ENCODE data around the gene SKAP1.
"Not testable (repeated sequence)": the region's sequence is repeated elsewhere in the genome, so short reads cannot be mapped to it uniquely, and the experiment has no call there.

SKAP1 gene

DNA sequence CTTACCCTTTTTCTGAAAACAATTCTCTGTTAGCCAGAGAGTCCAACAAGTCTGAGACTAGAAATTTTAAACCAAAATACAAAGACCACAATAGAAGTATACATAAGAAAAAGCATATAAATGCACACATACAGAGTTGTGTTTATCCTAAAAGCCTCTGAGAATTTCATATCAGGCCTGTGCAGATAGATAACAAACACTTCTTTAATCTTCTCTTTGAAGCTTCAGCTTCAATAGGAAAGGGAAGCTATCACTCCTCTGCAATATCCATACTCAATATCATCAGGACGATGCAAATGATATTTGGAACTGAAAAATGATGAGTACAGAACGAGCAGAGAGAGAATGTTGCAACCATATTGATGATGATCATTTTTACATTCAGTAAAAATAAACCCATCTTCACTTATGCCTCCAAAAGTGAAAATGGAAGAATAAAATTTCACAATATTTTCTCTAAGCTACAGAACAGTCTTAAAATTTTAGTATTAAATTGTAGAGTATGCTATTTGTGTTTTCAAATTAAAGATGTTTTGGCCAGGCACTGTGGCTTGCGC lies 61.6 kb downstream of the SKAP1 start:
- DNase-seq = no peak

DNA sequence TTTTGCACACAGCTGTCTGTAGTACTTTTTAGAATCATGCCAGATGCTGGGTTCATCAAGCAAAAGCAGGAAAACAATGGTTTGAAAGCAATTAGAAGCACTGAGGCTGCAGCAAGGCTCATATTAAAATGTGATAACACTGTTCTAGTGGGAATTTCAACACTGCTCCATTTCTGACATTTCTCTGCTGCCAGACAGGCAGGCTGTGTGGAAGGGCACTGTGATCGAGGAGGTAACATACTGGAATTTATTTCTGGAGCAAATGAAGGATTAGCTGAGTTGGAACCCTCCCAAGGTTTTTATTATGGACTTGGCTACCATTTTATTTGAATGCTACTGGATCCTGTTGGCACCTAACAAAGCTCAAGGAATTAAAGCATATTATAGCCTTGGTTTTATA lies 66.9 kb downstream of the SKAP1 start:
- DNase-seq = no peak

DNA sequence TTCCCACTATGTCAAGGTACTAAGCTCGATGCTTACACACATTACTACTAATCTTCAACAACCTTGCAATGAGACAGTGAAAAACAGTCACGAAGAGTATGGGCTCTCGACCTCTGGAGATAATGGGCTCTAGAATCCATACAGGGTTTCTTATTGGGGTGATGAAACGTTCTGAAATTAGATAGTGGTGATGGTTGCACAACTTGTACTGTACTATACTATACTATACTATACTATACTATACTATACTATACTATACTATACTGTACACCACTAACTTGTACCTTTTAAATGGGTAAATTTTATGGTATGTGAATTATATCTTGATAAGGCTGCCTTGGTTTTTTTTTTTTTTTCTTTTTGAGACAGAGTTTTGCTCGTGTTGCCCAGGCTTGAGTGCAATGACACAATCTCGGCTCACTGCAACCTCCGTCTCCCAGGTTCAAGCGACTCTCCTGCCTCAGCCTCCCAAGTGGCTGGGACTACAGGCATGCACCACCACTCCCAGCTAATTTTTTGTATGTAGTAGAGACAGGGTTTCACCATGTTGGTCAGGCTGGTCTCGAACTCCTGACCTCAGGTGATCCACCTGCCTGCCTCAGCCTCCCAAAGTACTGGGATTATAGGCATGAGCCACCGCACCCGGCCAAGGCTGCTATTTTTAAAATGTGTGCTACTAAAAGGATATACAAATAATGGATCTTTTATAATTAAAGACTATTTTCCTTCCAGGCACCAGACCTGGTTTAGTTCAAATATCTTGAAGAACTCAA lies 69.0 kb downstream of the SKAP1 start:
- DNase-seq = not testable (repeated sequence)

DNA sequence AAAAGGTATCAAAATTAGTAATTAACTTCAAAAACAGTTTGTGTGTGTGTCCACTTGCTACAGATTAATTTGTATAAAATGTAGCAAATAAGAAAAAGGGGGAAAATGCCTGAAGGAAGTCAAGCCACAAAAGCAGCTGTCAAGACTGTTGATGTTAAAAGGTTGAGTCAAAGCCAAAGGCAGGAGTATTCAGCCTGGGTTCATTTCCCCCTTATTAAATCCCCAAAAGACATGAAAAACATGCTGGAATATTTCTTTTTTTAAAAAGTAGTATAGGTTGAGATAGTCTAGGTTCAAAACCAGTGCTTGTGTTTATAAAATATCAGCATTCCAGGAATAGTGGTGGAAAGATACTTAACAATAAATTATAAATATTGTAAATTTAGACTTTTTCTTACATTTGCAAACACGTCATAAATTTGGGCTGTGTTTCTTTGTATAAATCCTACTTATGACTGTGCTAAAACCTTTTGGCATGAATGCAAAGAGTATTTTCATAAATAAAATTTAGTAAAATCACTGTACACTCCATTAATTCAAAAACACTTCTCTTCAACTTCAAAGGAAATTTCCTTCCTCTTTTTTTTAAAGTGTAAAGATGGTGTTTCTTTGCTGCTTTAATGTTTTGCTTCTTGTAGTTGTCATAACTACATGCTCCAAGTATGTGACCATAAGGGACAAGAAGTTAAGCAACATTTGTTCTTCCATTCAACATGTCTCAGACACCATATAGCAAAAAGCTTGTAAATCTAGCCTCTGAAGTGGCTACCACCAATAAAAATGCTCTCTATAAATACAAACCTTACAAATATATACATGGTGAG lies 72.0 kb downstream of the SKAP1 start:
- DNase-seq = no peak

DNA sequence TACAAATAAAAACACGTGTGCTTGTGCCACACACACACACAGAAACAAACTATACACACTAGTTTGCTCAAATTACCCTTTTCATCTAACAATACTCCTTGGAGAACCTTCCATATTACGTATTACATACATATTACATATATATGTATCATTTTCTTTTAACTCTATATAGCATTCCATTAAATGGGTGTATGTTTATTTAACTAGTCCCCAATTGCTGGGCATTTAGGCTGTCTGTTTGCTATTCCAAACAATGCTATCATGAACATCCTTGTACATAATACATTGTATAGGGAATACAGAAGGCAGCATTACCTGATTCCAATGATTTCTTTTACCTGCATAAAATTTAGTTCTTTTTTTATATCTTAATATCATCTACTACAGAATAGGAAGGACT lies 73.1 kb downstream of the SKAP1 start:
- no peak for DNase-seq

DNA sequence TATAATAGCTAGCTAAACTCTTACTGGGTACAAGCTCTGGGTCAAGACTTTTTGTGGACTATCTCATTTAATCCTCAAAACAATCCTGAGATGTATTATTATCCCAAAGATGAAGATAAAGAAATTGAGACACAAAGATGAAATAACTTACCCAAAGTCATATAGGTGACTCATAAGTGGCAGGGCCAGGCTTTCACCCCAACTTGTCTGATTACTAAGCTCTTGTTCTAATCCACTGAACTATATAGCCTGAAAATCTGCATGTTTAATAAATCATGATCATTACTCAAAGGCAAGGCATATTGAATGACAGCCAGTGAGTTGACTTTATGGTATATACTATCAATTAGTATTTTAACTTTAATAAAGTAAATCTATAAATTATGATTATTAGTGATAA lies 77.4 kb downstream of the SKAP1 start:
- no peak for DNase-seq

DNA sequence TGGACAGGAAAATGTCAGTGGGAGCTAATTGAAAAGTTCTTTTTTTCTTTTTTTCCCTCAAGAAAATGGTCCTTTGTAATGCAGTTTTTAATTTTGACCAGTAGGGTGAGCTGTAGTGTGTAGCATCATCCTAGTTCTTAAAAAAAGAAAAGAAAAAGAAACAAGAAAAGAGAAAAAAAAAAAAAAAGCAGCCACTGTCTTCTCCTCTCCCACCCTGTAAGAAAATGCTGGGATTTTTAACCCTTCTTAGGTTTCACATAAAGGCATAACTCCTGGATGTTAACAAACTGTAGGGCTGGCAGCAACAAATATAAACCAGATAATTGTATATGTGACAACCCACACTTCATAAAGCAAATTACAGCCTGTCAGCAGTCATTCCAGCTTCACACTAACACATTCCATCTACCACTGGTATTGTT lies 78.1 kb downstream of the SKAP1 start:
- peak; percentile 7 for DNase-seq

DNA sequence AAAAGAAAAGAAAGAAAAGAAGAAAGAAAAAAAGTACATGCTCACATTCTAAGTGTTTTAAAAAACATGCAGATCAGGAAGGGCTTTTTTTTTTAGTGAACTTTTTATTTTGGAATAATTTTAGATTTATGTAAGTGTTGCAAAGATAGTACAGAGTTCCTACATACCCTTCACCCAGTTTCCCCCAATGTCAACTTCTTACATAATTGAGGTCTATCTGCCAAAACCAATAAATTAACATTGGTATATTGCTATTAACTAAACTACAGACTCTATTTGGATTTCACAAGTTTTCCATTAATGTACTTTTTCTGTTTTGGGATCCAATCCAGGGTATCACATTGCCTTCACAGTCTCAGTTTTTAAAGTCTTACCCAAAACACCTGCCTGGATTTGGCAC lies 81.7 kb downstream of the SKAP1 start:
- DNase-seq = no peak

DNA sequence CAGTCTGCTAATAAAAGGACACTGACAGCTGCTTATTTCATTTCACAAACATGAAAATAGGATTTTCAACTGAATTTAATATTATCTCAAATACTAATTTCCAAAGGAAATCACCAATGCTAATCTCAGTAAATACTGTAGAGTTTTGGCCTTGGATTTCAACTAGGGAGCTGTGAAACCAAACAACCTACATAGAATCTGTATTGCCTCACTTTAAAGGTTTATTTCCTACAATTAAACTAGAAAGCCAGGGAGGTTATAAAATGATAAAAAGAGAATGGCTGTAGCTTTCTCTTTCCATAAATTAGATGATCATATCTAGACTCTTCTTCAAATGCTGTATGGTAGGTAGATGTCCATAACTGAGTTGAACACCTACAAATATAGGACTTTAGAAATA lies 82.8 kb downstream of the SKAP1 start:
- no peak for DNase-seq

DNA sequence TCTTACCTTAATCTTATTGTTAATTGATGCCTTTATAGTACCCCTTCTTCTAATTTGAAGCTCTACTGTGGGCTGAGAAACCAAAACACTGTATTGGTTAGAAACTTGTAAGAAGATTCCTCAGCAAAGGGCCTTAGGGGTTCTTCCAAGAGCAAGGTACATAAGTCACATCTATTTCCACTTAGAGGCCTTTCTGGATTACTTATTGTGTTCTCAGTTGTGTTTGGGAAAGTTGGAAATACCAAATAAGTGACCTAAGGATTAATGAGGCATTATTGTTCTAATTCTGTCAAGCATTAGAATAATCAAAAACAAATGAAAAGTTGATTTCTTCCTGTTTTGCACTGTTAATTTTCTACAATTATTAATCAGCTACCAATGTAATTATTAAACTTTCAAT lies 85.8 kb downstream of the SKAP1 start:
- DNase-seq = no peak

DNA sequence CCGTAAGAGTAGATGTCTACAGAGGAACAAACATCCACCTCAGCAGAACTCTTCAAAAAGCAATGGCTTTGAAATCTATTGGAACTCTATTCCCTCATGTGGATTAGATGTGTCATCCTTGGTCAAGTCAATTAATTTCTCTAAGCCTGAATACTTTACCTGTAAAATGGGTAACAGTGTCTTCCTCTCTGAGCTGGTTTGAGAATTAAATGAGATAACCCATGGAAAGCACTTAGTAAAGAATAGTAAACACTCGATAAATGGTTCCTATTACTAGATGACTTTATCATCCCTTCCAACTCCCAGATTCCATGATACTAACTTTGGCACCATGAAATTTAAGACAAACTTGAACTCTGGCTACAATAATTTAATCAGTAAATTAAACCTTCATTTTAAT lies 89.1 kb downstream of the SKAP1 start:
- no peak for DNase-seq

DNA sequence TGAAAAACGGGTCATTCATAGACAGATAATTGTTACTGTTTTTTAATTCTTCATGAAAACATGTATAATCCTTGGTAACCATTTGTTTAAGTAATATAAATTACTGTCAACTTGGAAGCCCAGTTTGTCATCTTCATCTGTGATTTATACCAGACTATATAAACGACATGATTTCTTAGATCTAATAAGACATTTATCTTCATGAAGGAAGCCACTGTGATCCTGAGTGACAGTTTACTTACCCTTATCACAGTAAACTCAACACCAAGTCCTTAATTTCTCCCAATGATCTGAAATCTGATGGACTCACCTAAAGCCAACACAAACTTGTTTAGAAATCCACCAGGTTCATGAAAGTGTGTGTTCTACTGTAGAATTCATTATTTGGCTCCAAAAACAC lies 91.3 kb downstream of the SKAP1 start:
- DNase-seq = no peak

DNA sequence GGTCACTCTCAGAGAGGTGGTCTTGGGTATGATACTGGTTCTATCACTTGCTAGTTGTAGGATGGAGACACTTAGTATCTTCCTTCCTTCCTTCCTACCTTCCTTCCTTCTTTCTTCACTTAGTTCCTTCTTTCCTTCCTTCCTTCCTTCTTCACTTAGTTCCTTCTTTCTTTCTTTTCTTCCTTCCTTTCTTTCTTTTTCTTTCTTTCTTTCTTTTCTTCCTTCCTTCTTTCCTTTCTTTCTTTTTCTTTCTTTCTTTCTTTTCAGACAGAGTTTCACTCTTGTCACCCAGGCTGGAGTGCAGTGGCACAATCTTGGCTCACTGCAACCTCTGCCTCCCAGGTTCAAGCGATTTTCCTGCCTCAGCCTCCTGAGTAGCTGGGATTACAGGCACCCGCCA lies 92.1 kb downstream of the SKAP1 start:
- DNase-seq = not testable (repeated sequence)

DNA sequence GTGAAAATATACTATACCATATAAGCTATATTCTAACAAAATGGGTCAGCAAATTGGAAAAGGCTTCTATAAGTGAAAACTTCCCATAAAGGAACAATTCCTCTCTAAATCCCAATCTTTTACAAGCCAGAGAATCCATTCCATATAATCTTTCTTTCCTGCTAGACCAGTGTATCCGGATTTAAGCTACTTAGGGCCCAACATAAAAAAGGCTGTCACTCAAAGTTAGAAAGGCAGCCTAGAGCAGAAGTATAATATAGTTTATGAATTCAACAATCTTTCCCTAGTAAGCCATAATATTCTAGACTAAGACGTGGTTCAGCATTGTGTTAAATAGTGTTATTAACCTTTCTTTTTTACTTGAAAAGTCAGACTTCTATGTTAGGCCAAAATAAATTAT lies 93.0 kb downstream of the SKAP1 start:
- no peak for DNase-seq

DNA sequence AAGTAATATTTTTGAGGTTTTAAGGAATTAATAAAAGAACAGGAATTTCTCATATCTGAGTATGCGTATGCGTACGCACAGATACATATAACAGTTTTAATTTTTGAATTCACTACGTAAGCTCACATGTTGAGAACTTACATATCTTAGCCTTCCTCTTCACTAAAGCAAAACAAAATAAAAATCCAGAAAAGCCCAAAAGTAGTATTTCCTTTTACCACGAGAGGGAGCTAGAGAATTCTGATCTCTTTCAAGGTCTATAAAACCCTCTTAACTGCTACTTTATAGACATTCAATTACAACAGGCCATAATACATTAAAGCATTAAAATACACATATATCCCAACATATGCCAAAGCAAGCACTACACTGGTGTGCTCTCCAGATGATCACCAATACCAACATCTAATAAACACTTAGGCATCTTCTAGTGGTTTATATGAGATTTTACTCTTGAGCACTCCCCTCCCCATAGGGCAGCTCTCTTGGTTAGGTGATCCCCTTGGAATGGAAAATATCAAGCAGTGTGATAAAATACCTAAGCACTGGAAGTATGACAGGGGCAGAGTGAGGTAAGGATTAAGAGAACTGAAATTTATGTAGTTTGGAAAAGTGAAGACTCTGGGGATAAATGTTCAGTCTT lies 94.0 kb downstream of the SKAP1 start:
- DNase-seq = peak; percentile 58

DNA sequence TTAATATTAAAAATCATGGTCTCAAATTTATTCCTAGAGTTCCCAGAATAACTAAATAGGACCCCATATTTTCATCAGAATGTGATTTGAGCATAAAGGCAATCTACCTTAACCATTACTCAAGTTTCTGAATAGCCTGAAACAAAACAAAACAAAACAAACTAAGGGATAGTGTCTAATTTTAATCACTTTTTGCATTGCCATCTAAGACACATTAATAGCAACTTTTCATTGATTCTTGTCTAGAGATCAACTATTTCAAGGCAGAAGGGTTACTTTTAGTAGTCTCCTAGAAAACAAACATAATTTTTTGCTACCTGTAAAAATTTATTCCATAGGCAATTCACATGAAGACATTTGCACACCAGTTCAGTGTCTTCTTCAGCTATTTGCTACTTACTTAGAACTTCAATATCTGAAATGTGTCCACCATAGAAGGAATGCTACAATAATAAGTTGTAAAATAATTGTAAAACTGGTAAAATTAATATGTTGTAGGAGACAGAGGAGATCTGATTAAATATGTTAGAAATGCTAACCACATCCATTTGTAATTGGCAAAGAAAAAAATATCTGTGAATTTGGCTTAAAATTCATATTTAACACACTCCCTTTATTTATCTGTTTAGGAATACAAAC lies 94.7 kb downstream of the SKAP1 start:
- no peak for DNase-seq

DNA sequence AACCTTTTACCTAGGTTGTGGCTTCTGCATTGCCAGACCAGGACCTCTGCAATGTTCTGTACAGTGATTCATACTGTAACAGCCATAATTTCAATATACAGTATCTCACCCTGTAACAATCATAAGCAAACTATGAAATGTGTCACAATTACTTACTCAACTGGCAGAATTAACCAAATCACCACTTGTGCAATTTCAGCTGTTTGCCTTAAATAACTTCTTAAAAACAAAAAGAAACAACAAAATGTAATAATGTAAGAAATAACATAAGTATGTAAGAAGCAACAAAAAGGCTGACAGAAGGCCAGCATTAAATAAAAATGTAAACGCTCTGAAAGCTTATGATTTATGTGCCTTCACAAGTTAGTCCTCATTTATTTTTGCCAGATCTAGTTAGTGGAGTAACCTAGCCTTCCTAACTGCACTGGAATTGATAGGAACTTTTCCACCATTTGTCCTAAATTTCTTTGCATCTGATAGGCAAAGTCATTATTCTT lies 96.9 kb downstream of the SKAP1 start:
- DNase-seq = no peak

DNA sequence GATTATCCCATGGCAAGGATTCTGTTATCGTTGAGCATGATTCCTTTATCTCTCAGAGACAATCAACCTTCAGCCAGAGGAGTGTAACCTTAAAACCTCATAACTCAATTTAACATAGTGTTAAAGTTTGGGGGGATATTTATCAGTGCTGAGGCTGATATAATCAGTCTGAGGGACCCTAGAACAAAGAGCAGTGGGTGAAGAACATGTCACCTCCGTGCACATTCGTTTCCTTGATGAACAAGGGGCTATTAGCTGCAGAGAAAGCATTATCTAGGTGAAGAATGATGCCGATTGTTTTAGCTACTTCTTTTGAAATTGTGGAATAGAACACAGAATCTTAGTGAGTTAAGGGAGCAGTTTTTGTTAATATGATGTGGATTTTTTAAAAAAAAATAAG lies 99.1 kb downstream of the SKAP1 start:
- no peak for DNase-seq

DNA sequence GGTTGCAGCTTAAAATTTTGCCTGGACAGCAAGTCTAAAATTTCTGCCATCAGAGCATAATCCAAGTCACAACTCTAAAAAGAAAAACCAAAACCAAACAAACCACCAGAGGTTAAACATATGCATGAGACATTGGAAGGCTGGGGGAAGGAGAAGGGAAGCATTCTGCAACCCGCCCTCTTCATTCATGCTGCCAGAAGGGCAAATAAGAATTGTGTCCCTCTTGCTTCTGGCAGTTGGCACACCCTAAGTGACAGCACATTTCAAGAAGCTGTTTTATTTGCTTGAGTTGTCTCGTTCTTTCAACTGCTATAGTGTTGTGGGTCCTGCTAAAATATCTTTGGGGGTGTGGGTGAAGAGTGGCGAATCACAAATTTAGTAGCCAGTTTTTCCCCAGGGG lies 99.6 kb downstream of the SKAP1 start:
- no peak for DNase-seq

DNA sequence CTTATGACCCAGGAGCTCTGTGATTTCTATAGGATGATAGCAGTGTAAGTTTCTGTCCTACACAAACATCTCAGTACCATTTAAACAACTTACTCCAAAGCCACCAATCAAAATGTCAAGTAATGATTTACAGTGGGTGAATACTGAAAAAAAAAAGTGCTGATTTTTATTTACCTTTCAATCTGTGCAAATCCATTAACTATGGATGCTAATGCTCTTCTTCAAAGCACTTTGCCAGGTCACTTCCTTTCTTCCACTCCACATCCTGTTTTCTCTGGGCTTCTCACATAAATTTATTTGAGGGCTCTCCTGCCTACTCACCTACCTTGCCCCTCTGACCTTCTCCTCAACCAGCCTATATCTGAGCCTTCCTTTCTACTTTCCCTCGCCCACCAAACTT lies 101.6 kb downstream of the SKAP1 start:
- DNase-seq = no peak

DNA sequence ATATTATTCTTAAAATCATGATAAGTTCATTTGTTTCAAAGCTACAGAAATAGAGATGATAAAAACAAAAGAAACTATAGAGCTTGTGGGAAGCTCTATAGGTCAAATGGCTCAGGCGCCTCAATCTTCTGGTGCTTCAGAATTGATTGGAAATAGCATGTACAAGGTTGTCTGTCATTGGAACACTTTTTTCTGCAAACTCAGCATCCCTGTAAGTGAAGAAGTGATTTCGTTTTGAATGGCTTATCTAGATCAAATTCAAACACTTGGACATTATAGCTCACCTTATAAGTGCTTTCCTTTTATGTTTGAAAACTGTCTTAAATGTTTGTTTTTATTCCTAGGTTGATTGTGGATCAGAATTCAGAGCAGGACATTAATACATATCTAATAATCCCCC lies 103.7 kb downstream of the SKAP1 start:
- DNase-seq = no peak

DNA sequence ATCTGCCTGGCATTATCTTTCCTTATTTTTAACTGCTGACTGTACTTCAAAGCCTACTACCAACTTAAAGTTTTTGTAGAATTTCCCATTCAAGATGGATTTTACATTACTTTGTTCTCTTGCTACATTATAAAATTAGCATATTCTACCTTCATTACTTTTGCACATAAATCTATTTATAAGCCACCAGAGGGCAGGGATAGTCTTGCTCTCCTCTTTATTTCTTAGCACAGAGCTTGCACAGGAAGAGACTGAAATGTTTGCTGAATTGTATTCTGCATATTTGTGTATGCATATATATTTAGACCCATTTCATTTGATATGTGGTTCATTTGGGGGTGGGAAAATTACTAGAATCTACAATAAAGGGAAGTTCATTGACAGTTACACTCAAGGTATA lies 108.0 kb downstream of the SKAP1 start:
- no peak for DNase-seq

DNA sequence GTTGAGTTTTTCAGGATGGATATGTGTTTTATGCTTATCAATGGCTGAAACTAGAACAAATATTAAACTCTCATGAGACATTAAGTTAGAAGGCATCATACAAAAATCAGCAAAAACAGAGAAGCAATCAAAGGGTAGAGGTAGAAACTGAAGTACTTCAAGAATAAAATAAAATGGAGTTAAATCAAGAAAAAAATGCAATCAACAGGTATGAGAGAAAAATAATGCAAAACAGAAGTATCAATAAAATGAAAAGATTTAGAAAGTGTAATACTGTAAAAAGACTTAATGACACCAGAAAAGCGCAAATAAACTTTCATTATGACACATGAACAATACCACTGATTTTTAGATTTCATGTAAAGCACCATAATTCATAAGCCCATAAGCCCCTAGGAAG lies 112.3 kb downstream of the SKAP1 start:
- DNase-seq = no peak
